ENCODE results near the gene CDKN2D. TPM values are rescaled to one million over a fixed set of nuclear protein-coding genes. Genes with fewer than 3 reads are reported as not detected.

The CDKN2D gene
- total RNA-seq, 1 experiment from 2014 or later, result 13.8 TPM

DNA sequence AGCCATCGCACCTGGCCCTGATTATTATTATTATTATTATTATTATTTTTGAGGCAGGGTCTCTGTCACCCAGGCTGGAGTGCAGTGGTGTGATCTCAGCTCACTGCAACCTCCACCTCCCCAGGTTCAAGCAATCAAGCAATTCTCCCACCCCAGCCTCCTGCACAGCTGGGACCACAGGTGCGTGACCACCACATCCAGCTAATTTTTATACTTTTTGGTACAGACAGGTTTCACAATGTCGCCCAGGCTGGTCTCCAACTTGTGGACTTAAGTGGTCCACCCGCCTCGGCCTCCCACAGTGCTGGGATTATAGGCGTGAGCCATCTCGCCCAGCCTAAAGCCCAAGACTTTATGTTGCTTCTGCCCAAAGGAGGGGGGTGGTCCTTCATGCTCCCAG, 24.4 kb upstream of the CDKN2D start:
- ATAC-seq (no peak), DNase-seq (ENCODE audit: low read depth, low spot score) (no peak)
- H3K79me2 ChIP-seq (ENCODE audit: insufficient read depth, low read length), result no peaks in the 10 kb centered on the region
- H3K9me2 ChIP-seq (ENCODE audit: insufficient read depth), result no peaks in the 10 kb centered on the region
- no TSS peak for BruUV-seq (replicated peaks)
- no peak overlapping the region for H3K27ac ChIP-seq (ENCODE audit: low read depth, low read length)
- ChIA-PET POLR2A (no interaction called here), RAD21 (ENCODE audit: low non-redundant PET in 1 of 2, low total read pairs in 2 of 2, uncharacterized antibody in 2 of 2, unreplicated experiment in 2 of 2) (no interaction called here), CTCF (no interaction called here)
- no peak overlapping the region for H3K4me2 ChIP-seq (ENCODE audit: low read length)
- intact Hi-C loops (cut with micrococcal nuclease), result no loop called here
- no peak overlapping the region for H3K4me3 ChIP-seq (replicated peaks in 1 of 2; ENCODE audit: low read depth in 1 of 2, low read length in 2 of 2)
- H2AFZ ChIP-seq (ENCODE audit: low read depth, low read length, poor library complexity, severe bottlenecking), result no peak overlapping the region
- no peaks in the 10 kb centered on the region for H4K20me1 ChIP-seq (ENCODE audit: insufficient read depth)
- H3K4me1 ChIP-seq (ENCODE audit: control insufficient read depth in 1 of 2, insufficient read depth in 2 of 2, low read length in 2 of 2), result peaks cover 0 to 11% of the 10 kb centered on the region in 2 experiments; a peak in 1 of 4 replicates
- H3K9ac ChIP-seq (ENCODE audit: low read length), result no peak overlapping the region
- no peaks in the 10 kb centered on the region for H3K9me3 ChIP-seq (ENCODE audit: control insufficient read depth in 1 of 2, insufficient read depth in 1 of 2, low read depth in 1 of 2, low read length in 2 of 2)
- no peaks in the 10 kb centered on the region for H3K36me3 ChIP-seq (ENCODE audit: control insufficient read depth in 1 of 2, insufficient read depth in 2 of 2, low read length in 2 of 2)
- no peak for TF ChIP-seq TCF7L2 (IDR thresholded peaks at IDR 0.05; ENCODE audit: borderline replicate concordance, extremely low read depth, insufficient read depth, insufficient read length)
- no peak for TF ChIP-seq EZH2phosphoT487 (IDR thresholded peaks at IDR 0.05; ENCODE audit: borderline replicate concordance)
- TF ChIP-seq, protein P1, sequence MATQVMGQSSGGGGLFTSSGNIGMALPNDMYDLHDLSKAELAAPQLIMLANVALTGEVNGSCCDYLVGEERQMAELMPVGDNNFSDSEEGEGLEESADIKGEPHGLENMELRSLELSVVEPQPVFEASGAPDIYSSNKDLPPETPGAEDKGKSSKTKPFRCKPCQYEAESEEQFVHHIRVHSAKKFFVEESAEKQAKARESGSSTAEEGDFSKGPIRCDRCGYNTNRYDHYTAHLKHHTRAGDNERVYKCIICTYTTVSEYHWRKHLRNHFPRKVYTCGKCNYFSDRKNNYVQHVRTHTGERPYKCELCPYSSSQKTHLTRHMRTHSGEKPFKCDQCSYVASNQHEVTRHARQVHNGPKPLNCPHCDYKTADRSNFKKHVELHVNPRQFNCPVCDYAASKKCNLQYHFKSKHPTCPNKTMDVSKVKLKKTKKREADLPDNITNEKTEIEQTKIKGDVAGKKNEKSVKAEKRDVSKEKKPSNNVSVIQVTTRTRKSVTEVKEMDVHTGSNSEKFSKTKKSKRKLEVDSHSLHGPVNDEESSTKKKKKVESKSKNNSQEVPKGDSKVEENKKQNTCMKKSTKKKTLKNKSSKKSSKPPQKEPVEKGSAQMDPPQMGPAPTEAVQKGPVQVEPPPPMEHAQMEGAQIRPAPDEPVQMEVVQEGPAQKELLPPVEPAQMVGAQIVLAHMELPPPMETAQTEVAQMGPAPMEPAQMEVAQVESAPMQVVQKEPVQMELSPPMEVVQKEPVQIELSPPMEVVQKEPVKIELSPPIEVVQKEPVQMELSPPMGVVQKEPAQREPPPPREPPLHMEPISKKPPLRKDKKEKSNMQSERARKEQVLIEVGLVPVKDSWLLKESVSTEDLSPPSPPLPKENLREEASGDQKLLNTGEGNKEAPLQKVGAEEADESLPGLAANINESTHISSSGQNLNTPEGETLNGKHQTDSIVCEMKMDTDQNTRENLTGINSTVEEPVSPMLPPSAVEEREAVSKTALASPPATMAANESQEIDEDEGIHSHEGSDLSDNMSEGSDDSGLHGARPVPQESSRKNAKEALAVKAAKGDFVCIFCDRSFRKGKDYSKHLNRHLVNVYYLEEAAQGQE (IDR thresholded peaks at IDR 0.05; ENCODE audit: low read depth), result no peak
- TF ChIP-seq, protein P2, sequence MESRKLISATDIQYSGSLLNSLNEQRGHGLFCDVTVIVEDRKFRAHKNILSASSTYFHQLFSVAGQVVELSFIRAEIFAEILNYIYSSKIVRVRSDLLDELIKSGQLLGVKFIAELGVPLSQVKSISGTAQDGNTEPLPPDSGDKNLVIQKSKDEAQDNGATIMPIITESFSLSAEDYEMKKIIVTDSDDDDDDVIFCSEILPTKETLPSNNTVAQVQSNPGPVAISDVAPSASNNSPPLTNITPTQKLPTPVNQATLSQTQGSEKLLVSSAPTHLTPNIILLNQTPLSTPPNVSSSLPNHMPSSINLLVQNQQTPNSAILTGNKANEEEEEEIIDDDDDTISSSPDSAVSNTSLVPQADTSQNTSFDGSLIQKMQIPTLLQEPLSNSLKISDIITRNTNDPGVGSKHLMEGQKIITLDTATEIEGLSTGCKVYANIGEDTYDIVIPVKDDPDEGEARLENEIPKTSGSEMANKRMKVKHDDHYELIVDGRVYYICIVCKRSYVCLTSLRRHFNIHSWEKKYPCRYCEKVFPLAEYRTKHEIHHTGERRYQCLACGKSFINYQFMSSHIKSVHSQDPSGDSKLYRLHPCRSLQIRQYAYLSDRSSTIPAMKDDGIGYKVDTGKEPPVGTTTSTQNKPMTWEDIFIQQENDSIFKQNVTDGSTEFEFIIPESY (IDR thresholded peaks at IDR 0.05; ENCODE audit: extremely low read depth, insufficient replicate concordance, low read length), result no peak
- TF ChIP-seq SP1 (IDR thresholded peaks at IDR 0.05; ENCODE audit: low read depth), result no peak
- no peak for TF ChIP-seq POLR2AphosphoS5 (IDR thresholded peaks at IDR 0.05; ENCODE audit: low read depth, low read length)
- no peak for TF ChIP-seq YY1 (IDR thresholded peaks at IDR 0.05; ENCODE audit: extremely low read depth, insufficient replicate concordance, low read depth, low read length)
- no peak for TF ChIP-seq CBX3 (IDR thresholded peaks at IDR 0.05; ENCODE audit: low read depth)
- no peak for TF ChIP-seq JUND (IDR thresholded peaks at IDR 0.05)
- TF ChIP-seq, protein P3, sequence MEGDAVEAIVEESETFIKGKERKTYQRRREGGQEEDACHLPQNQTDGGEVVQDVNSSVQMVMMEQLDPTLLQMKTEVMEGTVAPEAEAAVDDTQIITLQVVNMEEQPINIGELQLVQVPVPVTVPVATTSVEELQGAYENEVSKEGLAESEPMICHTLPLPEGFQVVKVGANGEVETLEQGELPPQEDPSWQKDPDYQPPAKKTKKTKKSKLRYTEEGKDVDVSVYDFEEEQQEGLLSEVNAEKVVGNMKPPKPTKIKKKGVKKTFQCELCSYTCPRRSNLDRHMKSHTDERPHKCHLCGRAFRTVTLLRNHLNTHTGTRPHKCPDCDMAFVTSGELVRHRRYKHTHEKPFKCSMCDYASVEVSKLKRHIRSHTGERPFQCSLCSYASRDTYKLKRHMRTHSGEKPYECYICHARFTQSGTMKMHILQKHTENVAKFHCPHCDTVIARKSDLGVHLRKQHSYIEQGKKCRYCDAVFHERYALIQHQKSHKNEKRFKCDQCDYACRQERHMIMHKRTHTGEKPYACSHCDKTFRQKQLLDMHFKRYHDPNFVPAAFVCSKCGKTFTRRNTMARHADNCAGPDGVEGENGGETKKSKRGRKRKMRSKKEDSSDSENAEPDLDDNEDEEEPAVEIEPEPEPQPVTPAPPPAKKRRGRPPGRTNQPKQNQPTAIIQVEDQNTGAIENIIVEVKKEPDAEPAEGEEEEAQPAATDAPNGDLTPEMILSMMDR (IDR thresholded peaks at IDR 0.05 in 2 of 3, conservative IDR thresholded peaks at IDR 0.05 in 1 of 3; ENCODE audit: borderline replicate concordance in 1 of 3, insufficient read depth in 1 of 3, low read depth in 2 of 3, low read length in 2 of 3), result no peak
- no peak for TF ChIP-seq ELF1 (IDR thresholded peaks at IDR 0.05; ENCODE audit: borderline replicate concordance, low read depth)
- TF ChIP-seq SRF (IDR thresholded peaks at IDR 0.05; ENCODE audit: low read depth), result no peak
- no peaks in the 10 kb centered on the region for H3K27me3 ChIP-seq (ENCODE audit: insufficient read depth, low read length)

All from HCT116 (cell line).